Esophagus muscularis mucosa (tissue), 4 donors: Measurements from ENCODE around the gene FBXO31.

ENCODE experiments used
- CTCF ChIP-seq, 3 experiments: fragments of 200-600 bp in 2 of 3; fragments of 450-650 bp in 1 of 3; sonication (generic) in 2 of 3; IDR thresholded peaks; one replicate each; pipeline ENCODE4 v1.5.1; 2017 to 2019; ENCODE audit warnings: antibody characterized with exemption in 3 of 3, mild to moderate bottlenecking in 2 of 3, moderate library complexity in 1 of 3
- EP300 ChIP-seq: sonication (generic); formaldehyde crosslinking; IDR thresholded peaks from one replicate; pipeline ENCODE4 v1.6.1; 2017; ENCODE audit warnings: antibody characterized with exemption
- POLR2A ChIP-seq: fragments of 450-650 bp; IDR thresholded peaks from one replicate; pipeline ENCODE4 v1.6.1; 2017; ENCODE audit warnings: antibody characterized with exemption, moderate library complexity, mild to moderate bottlenecking, low read depth
- POLR2AphosphoS5 ChIP-seq, 2 donors: sonication (generic); formaldehyde crosslinking; IDR thresholded peaks; one replicate each; pipeline ENCODE4 v1.6.1; 2017; ENCODE audit warnings: antibody characterized with exemption in 2 of 2

GRCh38 chr16:87304951-87305350 is 78.6 kb downstream of the FBXO31 start:
- no peak for TF ChIP-seq CTCF (IDR thresholded peaks at IDR 0.05)
- TF ChIP-seq POLR2AphosphoS5 (IDR thresholded peaks at IDR 0.05): no peak
- TF ChIP-seq EP300: no peak
- no peak for TF ChIP-seq POLR2A
